ENCODE measurements around the gene TMEM164.

TMEM164 gene

DNA sequence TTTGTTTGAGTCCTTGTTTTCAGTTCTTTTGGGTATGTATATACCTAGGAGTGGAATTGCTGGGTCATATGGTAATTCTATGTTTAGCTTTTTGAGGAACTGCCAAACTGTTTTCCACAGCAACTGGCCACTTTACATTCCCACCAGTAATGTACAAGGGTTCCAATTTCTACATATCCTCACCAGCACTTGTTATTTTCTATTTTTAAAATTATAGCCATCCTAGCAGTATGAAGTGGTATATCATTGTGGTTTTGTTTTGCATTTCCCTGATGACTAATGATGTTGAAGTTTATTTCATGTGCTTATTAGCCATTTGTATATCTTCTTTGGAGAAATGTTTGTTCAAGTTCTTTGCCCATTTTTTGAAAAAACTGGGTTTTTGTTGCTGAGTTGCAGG, 39.6 kb downstream of the TMEM164 start:
- DNase-seq: no peak

DNA sequence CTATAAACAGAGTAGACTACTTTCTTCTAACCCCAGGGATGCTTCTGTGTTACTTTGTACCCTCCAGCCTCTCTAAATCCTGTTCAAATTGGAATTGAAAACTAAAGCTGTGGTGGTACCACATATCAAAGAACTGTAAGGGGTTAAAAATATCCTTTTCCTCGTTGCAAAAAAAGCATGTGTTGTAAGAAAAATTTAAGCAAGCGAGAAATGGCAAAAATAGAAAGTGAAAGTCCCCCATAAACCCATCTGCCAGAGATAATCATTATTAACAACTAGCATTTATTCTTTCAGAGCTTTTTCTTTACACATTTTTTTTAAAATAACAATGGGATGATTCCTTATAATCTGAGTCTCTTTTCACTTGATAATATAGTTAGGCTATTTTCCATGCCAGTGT, 40.6 kb downstream of the TMEM164 start:
- DNase-seq: no peak

DNA sequence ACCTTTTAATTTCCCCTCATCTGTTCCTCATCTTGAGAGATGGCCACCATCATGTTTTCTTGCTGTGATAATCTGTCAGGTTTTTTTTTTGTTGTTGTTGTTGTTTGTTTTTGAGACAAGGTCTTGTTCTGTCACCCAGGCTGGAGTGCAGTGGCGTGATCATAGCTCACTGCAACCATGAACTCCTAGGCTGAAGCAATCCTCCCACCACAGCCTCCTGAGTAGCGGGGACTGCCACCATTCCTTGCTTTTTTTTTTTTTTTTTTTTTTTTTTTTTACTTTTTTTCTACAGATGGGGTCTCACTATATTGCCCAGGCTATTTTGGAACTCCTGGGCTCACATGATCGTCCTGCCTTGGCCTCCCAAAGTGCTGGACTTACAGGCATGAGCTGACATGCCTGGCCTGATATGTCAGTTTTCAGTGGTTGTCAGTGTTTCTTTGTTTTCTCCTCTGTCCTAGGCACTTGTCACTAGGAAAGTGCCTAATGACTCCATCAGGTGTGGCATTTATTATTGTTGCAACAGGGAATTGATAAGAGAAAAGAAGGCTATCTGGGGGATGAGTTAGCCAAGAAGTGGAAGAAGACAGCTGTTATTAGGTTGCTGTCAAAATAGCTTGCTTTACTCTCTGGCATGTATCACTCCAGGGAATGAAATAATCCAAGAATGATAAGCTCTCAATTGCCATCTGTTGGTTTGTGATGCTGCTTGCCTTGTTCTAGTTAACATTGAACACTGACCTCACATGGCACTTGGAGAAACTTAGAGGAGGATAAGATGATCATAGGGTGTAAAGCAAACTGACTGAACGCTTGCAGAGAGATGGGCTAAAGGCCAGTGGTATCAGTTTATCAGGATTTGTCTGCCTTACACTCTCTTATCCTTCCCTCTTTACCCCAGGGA, 41.7 kb downstream of the TMEM164 start:
- DNase-seq: no peak

DNA sequence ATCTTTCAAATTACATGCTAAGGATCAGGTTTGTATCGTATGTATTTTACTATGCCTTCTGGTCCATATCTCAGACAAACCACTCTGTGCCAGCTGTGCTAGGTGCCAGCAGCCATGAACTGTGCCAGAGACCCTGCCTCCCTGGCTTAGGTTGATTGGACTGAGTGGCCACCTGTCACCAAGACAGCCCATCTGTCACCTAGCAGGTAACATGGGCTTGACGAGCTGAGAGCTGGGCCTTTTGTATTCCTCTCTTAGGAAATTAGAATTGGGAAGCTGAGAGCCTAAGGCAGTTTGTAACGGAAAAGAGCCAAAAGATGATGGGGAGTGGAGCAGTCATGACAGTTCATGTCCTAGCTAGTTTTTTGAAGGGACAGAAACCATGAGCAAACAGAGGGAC, 42.5 kb downstream of the TMEM164 start:
- DNase-seq: peak; percentile 67

DNA sequence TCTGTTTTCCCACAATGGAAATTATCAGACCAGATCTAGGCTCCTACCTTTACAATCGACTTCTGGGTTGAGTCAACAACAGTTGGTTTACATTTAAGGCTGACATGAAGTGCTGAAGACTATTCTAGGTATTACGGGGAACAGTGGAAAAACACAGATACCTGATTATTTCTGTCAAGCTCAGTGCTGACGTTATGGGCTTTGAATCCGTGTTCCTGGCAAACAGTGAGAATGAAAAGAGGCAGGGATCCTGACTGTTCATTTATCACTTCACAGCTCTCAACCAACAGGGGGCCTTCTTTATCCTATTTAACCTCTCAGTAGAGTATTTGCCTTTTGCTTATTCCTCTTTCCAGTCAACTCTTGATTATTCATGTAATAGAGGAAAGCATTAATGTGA, 43.1 kb downstream of the TMEM164 start:
- peak; percentile 87 for DNase-seq

DNA sequence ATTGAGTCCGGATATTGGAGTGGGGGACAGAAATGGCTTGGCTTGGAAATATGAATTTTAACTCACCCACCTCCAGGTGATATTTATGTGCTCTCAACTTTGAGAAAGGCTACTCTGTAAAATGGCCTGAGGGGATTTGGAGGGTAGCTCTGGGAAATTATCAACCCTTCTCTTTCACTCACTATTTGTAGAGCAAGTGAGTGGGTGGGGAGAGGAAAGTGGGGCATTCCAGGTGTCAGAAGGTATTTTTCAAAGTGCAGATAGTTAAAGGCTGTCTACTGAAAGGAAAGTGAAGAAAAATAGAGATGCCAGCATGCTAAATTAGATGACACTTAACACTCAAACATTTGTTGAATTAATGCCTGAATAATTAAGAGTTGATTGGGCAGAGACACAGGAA, 44.1 kb downstream of the TMEM164 start:
- no peak for DNase-seq

DNA sequence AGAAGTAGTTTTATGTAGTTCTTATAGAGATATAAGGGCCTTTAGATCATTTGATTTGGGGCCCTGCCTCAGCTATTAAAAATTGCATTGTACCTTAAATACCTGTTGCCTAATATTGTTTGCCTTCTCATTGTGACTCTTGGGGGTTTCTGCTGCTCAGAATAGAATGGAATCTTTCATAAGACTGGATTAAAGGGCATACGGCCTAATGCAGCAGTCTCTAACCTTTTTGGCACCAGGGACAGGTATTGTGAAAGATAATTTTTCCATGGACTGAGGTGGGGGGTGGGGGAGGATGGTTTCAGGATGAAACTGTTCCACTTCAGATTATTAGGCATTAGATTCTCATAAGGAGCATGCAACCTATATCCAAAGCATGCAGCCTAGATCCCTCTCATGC, 46.2 kb downstream of the TMEM164 start:
- DNase-seq: no peak

DNA sequence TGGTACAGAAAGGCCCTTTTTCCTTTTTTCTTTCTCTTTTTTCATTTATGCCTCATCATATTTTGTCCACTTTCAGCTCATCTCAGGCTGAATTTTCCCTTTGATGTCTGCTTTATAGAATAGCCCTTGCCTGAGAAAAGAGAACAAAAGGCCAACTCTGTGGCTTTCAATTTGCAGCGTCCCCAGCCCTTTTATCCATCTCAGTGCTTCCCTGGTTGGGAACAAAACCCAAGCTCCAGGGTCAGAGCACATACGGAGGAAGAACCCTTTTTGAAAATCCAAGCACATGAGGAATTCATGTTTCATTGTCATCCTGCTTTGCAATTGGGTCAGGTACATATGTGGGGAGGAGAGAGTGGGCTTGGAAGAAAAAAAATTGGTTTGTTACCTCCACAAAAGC, 47.5 kb downstream of the TMEM164 start:
- no peak for DNase-seq

DNA sequence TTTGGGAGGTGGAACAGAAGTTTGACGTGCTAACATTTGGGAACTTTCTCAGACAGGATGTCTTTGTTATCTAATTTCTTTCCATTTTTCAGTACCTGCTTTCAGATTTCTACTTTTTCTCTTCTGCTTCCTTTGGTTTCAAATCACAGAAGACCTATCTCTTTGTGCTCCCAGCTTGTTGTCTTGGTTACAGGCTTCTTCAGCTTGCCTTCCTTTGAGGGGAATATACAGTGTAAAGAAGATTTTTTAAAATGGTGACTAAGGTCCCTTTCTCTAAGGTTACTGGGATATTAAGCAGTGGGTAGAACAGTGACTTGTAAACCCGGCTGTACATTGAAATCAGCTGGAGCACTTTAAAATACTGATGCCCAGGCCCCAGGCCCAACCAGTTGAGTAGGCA, 48.0 kb downstream of the TMEM164 start:
- DNase-seq: no peak

DNA sequence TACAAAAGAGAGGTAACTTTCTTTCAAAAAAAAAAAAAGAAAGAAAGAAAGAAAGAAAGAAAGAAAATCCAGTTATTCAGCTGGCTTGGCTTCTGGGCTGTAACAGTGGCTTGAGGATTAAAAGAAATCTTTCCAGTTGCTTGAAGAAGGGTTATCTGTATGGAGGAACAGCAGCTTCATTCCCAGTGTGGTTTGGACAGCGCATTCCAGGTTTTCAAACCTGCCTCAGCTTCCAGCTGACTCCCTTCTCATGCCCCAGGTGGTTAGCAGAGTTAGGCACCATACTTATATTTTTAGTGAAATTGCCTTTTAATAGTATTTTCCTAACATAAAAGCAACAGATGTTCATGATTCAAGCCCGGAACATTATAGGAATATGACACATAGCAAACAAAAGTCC, 48.6 kb downstream of the TMEM164 start:
- no peak for DNase-seq

DNA sequence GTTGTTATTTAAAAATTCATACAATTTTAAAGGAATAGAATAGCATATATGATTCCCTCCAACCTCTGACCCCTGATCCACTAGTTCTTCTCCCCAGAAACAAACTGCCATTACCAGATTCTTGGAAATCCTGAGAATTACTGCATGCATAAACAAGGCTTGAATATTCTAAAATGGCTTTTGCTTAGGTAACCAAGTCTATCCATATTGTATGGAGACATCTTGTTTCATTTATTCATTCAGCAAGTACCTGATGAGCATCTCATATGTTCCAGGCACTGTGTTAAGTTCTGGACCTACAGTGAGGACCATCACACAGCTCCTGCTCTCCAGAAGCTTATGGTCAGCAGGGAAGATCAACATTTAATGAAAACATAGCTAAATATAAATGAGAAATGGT, 49.4 kb downstream of the TMEM164 start:
- no peak for DNase-seq

DNA sequence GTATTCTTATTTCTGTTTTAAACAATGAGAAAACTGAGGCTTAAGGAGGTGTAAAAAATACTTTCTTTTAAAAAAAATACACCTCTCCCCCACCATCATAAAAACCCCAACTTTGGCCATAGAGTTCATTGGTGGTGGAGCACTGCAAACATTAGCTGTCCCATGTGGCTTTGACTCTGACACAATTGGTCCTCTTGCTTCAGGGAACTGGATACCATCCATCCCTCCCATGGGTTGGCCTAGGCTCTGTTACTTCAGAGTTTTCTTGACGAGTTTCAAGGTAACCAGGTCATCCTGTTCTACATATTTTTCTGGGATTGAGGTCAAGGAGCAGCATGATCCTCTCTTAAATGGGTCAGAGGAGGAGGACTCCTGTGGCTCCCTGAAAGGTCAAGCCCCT, 50.5 kb downstream of the TMEM164 start:
- DNase-seq: no peak

DNA sequence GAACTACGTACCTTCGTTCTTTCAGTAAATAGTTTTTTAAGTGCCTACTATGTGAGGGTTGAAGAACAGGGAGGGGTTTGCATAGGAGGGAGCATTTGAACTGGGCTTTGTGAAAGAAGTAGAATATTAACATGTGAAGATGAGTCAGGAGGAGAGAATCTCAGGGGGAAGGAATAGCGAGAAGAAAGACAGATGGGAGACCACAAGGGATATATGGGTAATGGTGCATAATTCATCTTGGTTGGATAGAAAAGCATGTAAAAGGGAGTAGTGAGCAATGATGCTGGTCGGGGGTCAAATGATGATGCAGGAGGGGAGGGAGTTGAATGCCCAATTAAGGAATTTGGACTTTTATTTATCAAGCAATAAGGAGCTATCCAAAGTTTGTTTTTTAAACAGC, 52.7 kb downstream of the TMEM164 start:
- DNase-seq: no peak

DNA sequence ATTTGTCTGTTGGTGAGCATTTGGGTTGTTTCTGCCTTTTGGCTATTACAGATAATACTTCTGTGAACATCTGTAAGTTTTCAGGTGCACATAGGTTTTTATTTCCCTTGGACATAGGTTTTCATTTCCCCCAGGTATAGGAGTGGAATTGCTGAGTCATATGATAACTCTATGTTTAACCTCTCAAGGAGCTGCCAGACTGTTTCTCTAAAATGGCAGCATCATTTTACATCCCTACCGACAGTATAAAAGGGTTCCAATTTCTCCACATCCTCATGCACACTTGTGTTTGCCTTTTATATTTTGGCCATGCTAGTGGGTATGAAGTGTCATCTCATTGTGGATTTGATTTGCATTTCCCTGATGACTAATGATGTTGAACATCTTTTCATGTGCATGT, 53.5 kb downstream of the TMEM164 start:
- peak; percentile 36 for DNase-seq

DNA sequence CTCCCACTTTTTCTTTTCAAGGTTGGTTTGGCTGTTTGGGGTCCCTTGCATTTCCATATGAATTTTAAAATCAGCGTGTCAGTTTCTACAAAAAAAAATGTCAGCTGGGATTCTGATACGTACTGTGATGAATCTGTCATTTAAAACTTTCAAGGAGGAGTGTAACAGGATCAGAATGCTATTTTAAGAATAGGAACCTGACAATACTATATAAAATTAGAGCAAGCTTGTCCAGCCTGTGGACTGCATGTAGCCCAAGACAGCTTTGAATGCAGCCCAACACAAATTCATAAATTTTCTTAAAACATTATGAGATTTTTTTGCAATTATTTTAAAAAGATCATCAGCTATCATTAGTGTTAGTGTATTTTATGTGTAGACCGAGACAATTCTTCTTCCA, 56.5 kb downstream of the TMEM164 start:
- DNase-seq: no peak

DNA sequence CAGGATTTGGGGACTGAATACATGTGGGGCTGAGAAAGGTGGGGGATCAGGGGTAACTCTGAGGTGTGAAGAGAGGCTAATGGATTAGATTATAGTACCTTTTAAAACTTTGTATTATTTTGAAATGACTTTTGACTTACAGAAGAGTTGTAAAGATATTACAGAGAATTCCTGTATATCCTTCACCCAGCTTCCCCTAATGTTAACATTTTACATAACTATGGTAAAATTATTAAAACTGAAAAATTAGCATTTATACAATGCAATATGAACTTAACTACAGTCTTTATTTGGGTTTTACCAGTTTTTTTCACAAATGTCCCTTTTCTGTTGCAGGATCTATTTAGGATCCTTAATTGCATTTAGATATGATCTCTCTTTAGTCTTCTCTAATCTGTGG, 57.4 kb downstream of the TMEM164 start:
- DNase-seq: no peak

DNA sequence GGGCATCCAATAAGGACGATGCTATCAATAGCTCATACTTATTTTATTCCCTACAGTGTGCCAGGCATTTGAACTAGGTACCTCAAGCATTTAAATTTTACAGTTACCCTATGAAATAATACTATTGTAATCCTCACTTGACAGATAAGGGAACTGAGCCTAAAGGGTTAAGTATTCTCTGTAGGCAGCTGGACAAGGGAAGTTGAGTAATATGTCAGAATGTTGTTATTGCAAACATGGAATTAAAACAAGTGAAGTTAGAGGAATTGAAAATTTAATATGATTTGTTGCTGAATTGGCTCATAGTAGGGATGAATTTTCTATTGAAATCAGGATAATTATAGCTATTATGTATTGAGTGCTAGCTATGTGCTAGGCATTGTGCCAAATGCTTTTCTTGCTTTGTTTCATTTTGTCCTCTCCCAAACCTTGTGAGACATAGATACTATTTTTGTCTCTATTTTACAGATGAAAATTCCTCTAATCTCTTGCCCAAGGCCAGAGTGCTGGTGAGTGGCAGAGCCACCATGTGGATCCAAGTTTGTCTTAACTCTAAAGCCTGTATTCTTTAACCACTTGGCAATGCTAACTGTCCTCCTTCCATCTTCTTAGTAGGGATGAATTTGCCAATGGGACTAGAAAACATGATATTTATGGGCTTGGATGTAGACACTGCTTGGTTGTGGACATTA, 58.1 kb downstream of the TMEM164 start:
- no peak for DNase-seq

DNA sequence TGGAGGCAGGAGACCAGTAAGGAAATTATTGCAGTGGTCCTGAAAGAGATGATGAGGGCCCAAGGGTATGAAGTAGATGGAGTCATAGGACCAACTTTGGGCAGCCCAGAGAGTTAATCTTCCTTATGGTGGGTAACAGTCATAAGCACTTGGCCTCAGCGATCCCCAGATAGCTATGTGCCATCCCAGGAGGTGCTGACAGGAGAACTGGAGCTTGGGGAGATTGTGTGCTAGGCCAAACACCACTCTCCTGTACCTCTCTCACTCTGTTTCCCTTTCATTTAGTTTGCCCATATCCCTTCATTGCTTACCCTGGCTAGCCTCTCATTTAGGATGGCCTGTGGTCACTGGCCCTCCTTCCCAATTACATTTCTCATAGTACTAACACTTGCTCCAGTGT, 60.0 kb downstream of the TMEM164 start:
- DNase-seq: no peak

DNA sequence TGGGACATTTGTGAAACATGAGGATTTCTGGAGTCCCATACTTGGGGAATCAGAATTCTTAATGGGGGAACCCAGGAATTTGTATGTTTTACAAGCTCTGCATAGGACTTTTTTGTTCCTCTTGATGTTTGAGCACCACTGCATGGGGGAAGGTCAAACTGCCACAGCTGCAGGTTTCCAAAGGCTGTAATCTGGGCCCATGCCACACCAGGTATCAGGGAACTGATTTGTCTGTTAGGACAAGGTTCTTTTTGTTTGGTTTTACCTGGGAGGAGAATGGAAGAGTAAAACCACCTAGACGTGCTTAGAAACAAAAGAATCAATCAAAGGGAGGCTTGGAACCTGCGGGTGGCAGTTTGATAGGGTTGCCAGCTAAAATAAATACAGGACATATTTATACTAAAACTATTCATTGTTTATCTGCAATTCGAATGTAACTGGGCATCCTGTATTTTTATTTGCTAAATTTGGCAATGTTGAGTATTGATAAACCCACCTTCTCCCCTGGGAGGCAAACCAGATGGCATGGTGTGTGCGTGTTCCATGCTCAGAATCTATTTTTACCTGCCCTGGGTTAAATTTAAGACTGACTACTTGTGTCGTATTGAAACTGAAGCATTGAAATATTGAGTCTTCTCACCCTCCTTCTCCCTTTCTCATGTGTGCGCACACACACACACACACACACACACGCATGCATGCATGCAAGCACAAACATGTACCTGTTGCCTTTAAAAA, 63.7 kb downstream of the TMEM164 start:
- peak; percentile 22 for DNase-seq

DNA sequence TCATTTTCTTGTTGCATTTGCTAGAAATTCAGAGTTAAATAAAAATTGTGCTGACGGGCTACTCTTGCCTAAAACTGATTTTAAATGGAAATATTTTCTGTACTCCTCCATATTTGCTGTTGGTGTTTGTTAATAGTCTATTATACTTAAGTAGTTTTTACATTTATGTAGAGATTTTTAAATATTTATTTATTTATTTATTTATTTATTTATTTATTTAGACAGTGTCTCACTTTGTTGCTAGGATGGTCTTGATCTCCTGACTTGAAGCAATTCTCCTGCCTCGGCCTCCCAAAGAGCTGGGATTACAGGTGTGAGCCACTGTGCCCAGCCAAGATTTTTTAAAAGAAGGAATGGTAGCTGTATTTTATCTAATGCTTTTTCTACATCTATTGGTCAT, 68.1 kb downstream of the TMEM164 start:
- DNase-seq: no peak

DNA sequence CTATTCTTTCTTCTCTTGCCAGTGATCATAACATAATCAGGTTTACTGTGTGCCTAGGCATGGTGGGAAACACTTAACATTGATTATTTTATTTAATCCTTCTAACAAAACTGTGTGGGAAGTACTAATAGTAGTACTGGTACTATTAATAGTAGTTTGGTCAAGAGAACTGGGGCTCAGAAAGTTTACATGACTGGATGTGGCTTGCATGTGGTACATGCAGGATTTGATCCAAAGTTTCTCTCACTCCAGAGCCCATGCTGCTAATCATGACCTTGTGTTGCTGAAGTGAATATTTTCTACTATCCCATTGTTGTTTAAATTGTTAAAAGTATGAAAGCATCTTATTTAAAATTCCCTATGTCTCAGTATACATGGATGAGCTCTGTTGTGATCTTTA, 78.4 kb downstream of the TMEM164 start:
- DNase-seq: no peak

DNA sequence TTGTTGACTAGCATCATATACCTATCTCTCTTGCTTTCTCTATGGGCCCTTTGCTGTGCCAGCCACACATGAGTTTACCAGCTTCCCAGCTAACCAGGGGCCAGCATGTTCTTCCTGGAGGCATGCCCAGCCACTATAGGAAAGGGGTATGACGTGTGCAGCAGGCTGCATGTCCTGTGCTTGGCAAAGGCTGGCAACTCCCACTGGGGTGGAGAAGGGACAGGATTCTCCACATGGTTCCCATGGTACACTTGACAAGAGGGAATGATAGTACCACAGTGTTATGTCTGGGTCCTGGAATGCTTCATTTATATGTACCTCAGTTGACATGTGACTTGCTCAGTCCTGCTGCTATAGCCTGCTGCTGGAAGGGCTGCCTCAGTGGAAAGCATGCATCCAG, 78.8 kb downstream of the TMEM164 start:
- no peak for DNase-seq

DNA sequence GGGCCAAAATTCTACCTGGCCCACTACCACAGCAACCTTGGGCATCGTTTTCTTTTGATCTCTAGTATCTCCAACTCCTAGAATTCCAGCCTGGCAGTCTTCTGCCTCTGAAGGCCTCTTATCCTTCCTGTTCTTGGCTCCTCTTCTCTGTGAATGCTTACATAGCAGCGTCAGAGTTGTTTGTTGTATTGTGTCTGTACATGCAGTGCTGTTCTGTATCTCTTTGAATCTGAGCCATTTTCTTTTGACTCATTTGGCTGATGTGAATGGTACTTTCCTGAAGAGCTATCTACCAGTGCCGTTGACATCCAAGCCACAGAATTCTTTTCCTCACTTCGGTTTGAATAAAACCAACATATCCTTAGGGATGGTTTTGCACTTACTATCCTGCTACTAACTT, 79.2 kb downstream of the TMEM164 start:
- DNase-seq: peak; percentile 28
